GM19463 (cell line): ENCODE measurements around the gene STRN4.
"Not testable (repeated sequence)": the region's sequence is repeated elsewhere in the genome, so short reads cannot be mapped to it uniquely, and the experiment has no call there.

Source experiments
- ATAC-seq: cut with Tn5 transposase; IDR thresholded peaks from one replicate; pipeline ENCODE4 v1.9.1; 2021; ENCODE audit warnings: mild to moderate bottlenecking, moderate library complexity; ENCODE audit not compliant: unreplicated experiment

Gene STRN4

DNA sequence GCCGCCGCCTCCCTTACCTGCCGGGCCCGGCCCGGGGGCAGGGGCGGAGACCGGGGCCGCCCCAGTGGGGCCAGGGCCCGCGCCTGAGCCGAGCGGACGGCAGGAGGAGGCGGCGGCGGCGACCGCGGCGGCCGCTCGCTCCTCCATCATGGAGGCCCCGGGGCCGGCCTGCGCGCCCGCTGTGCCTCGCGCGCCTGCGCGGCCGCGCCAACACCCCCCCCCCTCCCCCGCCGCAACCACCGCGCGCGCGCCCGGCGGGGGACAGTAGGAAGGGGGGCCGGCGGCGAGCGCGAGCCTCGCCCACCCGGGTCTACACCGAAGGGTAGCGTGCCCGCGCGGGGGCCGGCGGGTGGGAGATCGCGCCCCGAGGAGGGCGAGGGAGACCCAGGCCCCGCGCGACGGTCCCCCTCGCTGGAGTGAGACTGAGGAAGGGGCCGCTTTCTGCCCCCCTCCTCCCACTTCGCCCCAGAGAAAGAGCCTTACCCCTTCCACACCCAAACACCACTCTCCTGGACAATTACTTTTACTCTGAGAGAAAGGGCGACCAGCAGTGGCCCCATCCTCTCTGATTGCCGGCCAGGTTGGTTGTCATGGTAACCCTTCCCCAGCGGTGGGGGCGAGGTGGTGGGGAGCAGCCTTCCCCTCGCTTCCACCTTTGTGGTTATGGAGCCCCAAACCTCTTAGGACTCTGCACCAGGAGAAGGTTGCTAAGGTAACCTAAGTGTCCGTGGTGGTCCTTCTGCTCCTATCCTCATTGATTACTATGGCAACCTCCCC, at the start of gene STRN4:
STRN4 (minus strand) TSS at position 170 of the 777 bp plus-strand sequence; CDS start at position 150, 20 bp downstream.
- ATAC-seq = peak; percentile 61

- no peak for ATAC-seq
Observed at GRCh38 chr19:46791944-46792343, 45.7 kb upstream of the STRN4 start.

GRCh38 chr19:46789371-46789770, 43.1 kb upstream of the STRN4 start:
- ATAC-seq = no peak

DNA sequence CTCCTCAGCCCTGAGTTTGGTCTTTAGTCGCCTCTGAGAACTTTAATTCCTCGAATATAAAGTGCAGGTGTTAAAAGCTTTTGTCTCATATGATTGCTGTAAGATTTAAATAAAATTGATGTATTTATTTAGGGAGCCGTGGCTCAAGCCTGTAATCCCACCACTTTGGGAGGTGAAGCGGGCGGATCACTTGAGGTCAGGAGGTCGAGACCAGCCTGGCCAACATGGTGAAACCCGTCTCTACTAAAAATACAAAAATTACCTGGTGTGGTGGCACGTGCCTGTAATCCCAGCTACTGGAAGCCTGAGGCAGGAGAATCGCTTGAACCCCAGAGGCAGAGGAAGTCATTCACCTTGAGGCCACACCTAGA, 42.7 kb upstream of the STRN4 start:
- no peak for ATAC-seq

- peak; percentile 61 for ATAC-seq
Observed at GRCh38 chr19:46788262-46788967, 42.2 kb upstream of the STRN4 start, which contains the start of gene SLC1A5. SLC1A5 (minus strand) TSS chr19:46788594; CDS start chr19:46787965, 629 bp downstream.

DNA sequence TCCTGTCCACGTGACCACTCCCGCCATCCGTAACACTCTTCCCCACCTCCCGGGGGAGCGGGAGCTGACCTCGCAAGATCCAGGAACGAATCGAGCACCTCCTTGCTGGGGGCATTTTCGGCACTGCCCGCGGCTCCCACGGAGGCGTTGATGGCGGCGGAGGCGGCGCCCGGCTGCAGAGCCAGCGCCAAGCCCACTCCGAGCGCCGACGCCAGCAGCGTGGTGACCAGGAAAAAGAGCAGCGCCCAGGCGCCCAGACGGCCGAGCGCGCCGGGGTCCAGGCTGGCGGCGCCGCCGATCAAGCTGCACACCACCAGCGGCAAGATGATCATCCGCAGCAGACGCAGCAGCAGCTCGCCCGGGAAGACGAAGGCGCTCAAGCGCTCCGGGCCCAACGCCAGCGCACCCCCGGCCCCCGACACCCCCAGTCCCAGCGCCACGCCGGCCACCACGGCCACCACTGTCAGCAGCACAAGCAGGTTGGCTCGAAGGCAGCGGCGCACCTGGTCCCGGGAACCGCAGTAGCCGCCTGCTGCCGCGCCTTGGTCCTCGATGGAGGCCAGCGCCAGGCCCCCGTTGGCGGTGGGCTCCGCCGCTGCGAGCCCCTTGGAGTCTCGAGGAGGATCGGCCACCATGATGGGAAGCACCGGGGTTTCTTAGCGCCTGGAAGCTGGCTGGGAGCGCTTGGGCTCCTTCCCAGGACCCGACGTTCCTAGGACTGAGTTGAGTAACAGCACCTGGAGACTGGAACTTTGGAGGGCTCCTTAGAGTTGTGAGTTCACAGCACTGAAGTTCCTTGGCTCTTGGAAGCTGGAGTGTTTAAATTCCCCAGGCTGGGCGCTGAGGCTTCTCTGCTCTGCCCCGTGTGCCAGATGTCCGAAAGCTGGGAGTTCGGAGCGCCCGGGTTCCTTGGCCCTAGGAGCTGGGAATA, 41.3 kb upstream of the STRN4 start:
- no peak for ATAC-seq

GRCh38 chr19:46787040-46787330, 40.7 kb upstream of the STRN4 start:
- no peak for ATAC-seq

GRCh38 chr19:46786236-46787039, 40.2 kb upstream of the STRN4 start:
- ATAC-seq = no peak

- ATAC-seq = no peak
Observed at GRCh38 chr19:46785980-46786235, 39.7 kb upstream of the STRN4 start.

DNA sequence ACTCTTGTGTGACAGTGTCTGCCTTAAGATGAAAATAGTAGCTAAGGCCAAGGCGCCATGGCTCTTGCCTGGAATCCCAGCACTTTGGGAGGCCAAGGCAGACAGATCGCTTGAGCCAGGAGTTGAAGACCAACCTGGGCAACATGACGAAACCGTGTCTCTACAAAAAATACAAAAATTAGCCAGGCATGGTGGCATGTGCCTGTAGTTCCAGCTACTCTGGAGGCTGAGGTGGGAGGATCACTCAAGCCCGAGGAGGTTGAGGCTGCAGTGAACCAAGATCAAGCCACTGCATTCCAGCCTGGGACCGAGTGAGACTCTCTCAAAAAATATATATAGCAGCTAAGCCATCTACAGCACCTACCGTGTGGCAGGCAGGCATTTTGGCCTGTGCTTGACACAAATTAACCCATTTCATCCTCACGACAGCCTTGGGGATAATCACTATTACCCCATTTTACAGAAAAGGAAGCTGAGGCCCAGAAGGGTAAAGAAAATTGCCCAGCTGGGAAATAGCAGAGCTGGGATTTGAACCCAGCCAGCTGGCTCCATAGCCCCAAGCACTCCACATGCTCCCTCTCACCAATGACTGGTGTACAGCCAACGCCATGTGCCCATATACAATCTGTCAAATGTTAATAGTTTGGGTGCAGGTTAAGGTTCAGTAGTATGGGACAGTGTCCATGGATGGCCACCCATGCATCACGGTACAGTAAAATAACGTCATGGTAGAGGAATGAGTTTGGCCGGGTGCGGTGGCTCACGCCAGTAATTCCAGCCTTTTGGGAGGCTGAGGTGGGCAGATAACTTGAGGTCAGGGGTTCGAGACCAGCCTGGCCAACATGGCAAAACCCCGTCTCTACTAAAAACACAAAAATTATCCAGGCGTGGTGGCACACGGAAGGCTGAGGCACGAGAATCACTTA, 39.1 kb upstream of the STRN4 start:
- ATAC-seq = no peak

DNA sequence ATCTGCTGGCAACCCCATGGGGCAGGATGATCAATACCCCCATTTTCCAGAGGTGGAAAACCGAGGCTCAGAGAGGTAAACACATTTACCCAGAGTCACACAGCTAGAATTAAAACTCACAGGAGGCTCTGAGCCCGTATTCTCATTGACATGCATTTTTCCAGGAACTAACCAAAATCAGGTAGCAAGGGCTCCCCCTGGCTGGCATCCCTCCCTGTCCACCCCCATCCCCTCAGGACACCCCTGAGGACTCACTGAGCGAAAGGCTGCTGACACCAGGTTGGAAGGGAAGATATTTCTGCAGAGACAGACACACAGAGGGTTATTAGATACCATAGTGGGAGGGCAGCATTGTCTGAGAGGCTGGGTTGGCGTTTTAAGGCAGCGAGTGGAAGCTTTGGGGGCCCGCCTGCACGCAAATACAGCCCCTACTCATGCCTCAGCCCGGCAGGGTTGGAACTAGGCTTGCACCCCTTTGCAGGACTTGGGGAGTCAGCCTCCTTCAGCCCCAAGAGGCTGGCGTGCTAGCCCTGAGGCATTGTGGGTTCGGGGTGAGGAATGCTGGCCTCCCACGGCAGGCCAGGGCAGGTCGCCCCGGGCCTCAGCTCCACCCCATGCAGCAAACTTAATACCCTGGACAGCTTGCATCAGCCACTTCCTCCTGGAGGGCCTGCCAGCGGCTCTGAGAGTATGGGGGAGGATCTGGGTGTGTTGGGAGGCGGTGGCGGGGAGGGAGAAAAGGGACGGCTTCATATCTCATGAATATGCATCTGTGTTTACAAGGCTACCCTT, 38.2 kb upstream of the STRN4 start:
- no peak for ATAC-seq

GRCh38 chr19:46783670-46784069, 37.4 kb upstream of the STRN4 start:
- no peak for ATAC-seq

DNA sequence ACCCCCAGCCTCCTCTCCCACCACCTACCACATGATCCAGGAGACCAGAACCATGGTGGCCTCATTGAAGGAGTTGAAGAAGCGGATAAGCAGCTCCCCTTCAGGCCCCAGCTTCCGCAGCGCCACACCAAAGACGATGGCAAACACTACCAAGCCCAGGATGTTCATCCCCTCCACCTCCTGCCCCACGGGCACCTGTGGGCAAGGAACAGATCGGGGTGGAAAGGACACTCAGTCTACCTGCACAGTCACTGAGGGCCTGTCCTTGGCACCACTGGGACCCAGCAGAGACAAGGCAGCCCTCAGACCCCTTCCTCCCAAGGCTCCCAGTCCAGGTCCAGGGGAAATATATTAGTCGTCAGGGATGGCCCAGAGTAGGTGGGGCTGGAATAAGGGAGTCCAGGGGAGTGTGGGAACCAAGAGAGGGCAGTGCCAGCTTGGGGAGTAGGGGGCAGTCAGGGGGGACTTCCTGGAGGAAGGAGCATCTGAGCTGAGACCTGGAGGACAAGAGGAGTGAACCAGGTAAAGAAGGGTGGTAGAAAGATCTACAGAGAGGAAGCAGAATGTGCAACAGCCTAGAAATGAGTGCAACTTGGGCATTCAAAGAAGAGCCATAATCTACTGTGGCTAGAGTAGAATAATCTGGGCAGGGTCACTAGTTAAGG, 36.2 kb upstream of the STRN4 start:
- no peak for ATAC-seq

- ATAC-seq = not testable (repeated sequence)
Observed at GRCh38 chr19:46777956-46778645, 31.9 kb upstream of the STRN4 start.

DNA sequence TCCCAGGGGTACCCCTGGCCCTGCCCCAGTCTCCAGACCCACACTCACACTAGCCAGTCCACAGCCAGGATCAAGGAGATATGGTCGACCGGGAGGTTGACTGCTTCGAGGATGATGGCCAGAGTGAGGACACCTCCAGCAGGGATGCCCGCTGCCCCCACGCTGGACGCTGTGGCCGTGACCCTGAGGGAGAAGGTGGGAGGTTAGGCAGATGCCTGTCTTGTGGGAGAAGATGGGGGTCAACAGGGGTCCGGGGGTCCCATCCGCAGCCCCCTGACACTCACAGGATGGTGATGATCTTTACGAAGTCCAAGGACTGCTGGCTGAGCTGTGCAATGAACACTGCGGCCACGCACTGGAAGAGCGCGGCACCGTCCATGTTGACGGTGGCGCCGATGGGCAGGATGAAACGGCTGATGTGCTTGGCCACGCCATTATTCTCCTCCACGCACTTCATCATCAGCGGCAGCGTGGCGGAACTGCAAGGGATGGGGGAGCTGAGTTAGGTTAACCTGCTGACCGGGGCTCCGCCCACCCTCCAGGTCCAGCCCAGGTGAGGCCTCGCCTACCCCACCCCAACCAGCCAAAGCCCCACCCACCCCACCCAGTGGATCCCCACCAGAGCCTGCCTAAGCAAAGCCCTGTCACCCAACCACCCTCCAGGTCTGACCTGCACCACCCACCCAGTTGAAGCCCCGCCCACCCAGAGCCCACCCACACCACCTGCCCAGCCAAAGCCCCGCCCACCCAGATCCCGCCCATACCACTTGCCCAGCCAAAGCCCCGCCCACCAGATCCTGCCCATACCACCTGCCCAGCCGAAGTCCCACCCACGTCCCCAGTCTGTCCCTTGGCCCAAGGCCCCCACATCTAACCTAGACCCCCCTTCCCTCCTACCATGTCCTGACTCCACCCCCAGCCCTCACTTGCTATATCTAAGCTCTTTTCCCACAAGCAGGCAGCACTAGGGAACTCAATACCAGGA, 31.0 kb upstream of the STRN4 start:
- no peak for ATAC-seq

- ATAC-seq = no peak
Observed at GRCh38 chr19:46775642-46776258, 29.5 kb upstream of the STRN4 start.
